MM.1S (cell line): ENCODE measurements around the gene PYHIN1.

ENCODE experiments used
- EZH2 ChIP-seq: fragments of 300-600 bp; sonication (generic); optimal IDR thresholded peaks from 2 replicates; pipeline ENCODE3; 2017; ENCODE audit warnings: low read depth, mild to moderate bottlenecking, antibody characterized with exemption, low read length, mixed read lengths
- EZH2phosphoT487 ChIP-seq: fragments of 300-600 bp; sonication (generic); IDR thresholded peaks from 2 replicates; pipeline ENCODE4 v1.6.1; 2018; ENCODE audit warnings: antibody characterized with exemption, low read length
- TF ChIP-seq, protein P1 (sequence below): fragments of 300-600 bp; sonication (generic); IDR thresholded peaks from 2 replicates; pipeline ENCODE4 v1.5.1; 2016; ENCODE audit warnings: antibody characterized with exemption, low read length, mixed read lengths

DNA sequence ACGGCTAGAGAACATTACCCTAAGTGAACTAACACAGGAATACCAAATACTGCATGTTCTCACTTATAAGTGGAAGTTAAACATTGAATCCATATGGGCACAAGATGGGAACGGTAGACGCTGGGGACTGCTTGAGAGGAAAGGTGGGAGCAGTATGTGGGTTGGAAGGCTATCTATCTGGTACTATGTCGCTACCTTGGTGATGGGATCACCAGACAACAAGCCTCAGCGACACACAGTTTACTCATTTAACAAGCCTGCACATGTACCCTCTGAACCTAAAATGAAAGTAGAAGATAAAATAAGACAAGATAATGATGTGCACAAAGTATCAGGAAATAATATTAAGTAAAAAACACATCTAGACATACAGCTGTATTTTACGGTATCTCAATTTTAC lies 819 bp downstream of the PYHIN1 start:
- TF ChIP-seq, protein P1, sequence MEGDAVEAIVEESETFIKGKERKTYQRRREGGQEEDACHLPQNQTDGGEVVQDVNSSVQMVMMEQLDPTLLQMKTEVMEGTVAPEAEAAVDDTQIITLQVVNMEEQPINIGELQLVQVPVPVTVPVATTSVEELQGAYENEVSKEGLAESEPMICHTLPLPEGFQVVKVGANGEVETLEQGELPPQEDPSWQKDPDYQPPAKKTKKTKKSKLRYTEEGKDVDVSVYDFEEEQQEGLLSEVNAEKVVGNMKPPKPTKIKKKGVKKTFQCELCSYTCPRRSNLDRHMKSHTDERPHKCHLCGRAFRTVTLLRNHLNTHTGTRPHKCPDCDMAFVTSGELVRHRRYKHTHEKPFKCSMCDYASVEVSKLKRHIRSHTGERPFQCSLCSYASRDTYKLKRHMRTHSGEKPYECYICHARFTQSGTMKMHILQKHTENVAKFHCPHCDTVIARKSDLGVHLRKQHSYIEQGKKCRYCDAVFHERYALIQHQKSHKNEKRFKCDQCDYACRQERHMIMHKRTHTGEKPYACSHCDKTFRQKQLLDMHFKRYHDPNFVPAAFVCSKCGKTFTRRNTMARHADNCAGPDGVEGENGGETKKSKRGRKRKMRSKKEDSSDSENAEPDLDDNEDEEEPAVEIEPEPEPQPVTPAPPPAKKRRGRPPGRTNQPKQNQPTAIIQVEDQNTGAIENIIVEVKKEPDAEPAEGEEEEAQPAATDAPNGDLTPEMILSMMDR = no peak
- TF ChIP-seq EZH2 (no peak), EZH2phosphoT487 (no peak)
